B cell (primary cell): ENCODE data around the gene HYI. TPM values are rescaled to one million over a fixed set of nuclear protein-coding genes. Genes with fewer than 3 reads are reported as not detected.
"Not testable (repeated sequence)": the region's sequence is repeated elsewhere in the genome, so short reads cannot be mapped to it uniquely, and the experiment has no call there.

ENCODE experiments used
- ATAC-seq: fragments of 200-7000 bp; cut with Tn5 transposase; one replicate; pipeline ENCODE4 v1.10.0; 2021; ENCODE audit warnings: low read depth, mild to moderate bottlenecking, moderate number of reproducible peaks, moderate library complexity
- CTCF ChIA-PET: fragments of 350-600 bp; sonication (Branson Sonifier 250); formaldehyde crosslinking; loops from one replicate; lab custom pipeline; 2021; ENCODE audit warnings: antibody characterized with exemption, inconsistent platforms; lab: Charles Lee
- POLR2A ChIA-PET: fragments of 350-600 bp; sonication (Branson Sonifier 250); formaldehyde crosslinking; loops from one replicate; lab custom pipeline; 2021; ENCODE audit warnings: antibody characterized with exemption; lab: Charles Lee
- DNase-seq: peaks from one replicate; pipeline ENCODE4 v3.0.0; 2013
- H2AFZ ChIP-seq: 2 replicates; pipeline ENCODE4 v1.6.1; 2012; ENCODE audit warnings: mild to moderate bottlenecking, low read depth, low read length; ENCODE audit not compliant: insufficient read depth, poor library complexity, severe bottlenecking
- H3K27ac ChIP-seq, 2 donors: 1 replicate in 1 of 2; 2 replicates in 1 of 2; pipeline ENCODE4 v1.5.1; 2012 to 2013; ENCODE audit warnings: low read length in 2 of 2, mild to moderate bottlenecking in 2 of 2, moderate library complexity in 1 of 2
- H3K27me3 ChIP-seq, 4 experiments: fragments of 200-600 bp in 1 of 4; sonication (generic) in 1 of 4; replicated peaks in 1 of 4; 1 replicate in 2 of 4; 2 replicates in 2 of 4; pipeline versions ENCODE4 v1.6.1 to v1.7.0; 2013 to 2016; ENCODE audit warnings: low read length in 3 of 4, mild to moderate bottlenecking in 2 of 4, mixed read lengths in 1 of 4, moderate library complexity in 1 of 4; ENCODE audit not compliant: insufficient read depth in 4 of 4, control insufficient read depth in 3 of 4; ENCODE audit errors: control extremely low read depth in 1 of 4
- H3K36me3 ChIP-seq, 2 experiments: replicated peaks in 1 of 2; 1 replicate in 1 of 2; 2 replicates in 1 of 2; pipeline versions ENCODE4 v1.6.1 to v1.7.1; 2013; ENCODE audit warnings: low read length in 1 of 2; ENCODE audit not compliant: insufficient read depth in 2 of 2, control insufficient read depth in 1 of 2; ENCODE audit errors: control extremely low read depth in 1 of 2, extremely low read depth in 1 of 2
- H3K4me1 ChIP-seq, 2 donors: fragments of 200-600 bp in 1 of 2; sonication (generic) in 1 of 2; 1 replicate in 1 of 2; 2 replicates in 1 of 2; pipeline versions ENCODE4 v1.5.1 to v1.6.1; 2013 to 2017; ENCODE audit warnings: low read length in 2 of 2; ENCODE audit not compliant: control insufficient read depth in 2 of 2, insufficient read depth in 2 of 2
- H3K4me2 ChIP-seq: replicated peaks from 2 replicates; pipeline ENCODE3; 2012; ENCODE audit warnings: mild to moderate bottlenecking, low read depth, low read length; ENCODE audit not compliant: poor library complexity, severe bottlenecking
- H3K4me3 ChIP-seq, 5 experiments: fragments of 200-600 bp in 1 of 5; sonication (generic) in 1 of 5; 1 replicate in 3 of 5; 2 replicates in 2 of 5; pipeline versions ENCODE4 v1.5.1 to v1.7.0; 2011 to 2016; ENCODE audit warnings: low read length in 4 of 5, mild to moderate bottlenecking in 4 of 5, low read depth in 2 of 5, control low read depth in 1 of 5, moderate library complexity in 1 of 5; ENCODE audit not compliant: insufficient read depth in 1 of 5; ENCODE audit errors: control extremely low read depth in 1 of 5, extremely low read depth in 1 of 5
- H3K79me2 ChIP-seq: fragments of 200-600 bp; sonication (generic); one replicate; pipeline ENCODE4 v1.6.0; 2016; ENCODE audit warnings: low read length; ENCODE audit not compliant: control insufficient read depth, insufficient read depth
- H3K9ac ChIP-seq: fragments of 200-600 bp; sonication (generic); 2 replicates; pipeline ENCODE4 v1.6.1; 2017; ENCODE audit warnings: mild to moderate bottlenecking, low read length, moderate library complexity
- H3K9me3 ChIP-seq, 3 donors: one replicate each; pipeline versions ENCODE4 v1.6.1 to v1.7.1; 2013; ENCODE audit warnings: low read length in 2 of 3; ENCODE audit not compliant: control insufficient read depth in 2 of 3, insufficient read depth in 1 of 3; ENCODE audit errors: control extremely low read depth in 1 of 3
- H4K20me1 ChIP-seq: 2 replicates; pipeline ENCODE4 v1.6.0; 2012; ENCODE audit warnings: mild to moderate bottlenecking, low read length; ENCODE audit not compliant: insufficient read depth, control insufficient read depth, poor library complexity, severe bottlenecking
- H3K27ac Mint-ChIP-seq: one replicate; pipeline ENCODE4 v1.8.0; 2021; ENCODE audit warnings: mixed read lengths
- H3K27me3 Mint-ChIP-seq: one replicate; pipeline ENCODE4 v1.8.0; 2021; ENCODE audit warnings: mixed read lengths
- H3K4me1 Mint-ChIP-seq: one replicate; pipeline ENCODE4 v1.8.0; 2021; ENCODE audit warnings: mixed read lengths
- H3K4me3 Mint-ChIP-seq: one replicate; pipeline ENCODE4 v1.8.0; 2021; ENCODE audit warnings: mixed read lengths
- H3K9me3 Mint-ChIP-seq: one replicate; pipeline ENCODE4 v1.8.0; 2022; ENCODE audit warnings: mixed read lengths; ENCODE audit not compliant: insufficient read depth
- CTCF ChIP-seq: fragments of 200-600 bp; IDR thresholded peaks from one replicate; pipeline ENCODE4 v1.8.0; 2022; ENCODE audit warnings: antibody characterized with exemption, mild to moderate bottlenecking
- EZH2 ChIP-seq: IDR thresholded peaks from 2 replicates; pipeline ENCODE4 v1.6.1; 2012; ENCODE audit warnings: borderline replicate concordance, low read depth, mild to moderate bottlenecking, moderate library complexity, low read length; ENCODE audit not compliant: insufficient read depth, poor library complexity, severe bottlenecking
- WGBS: methylation state at CpG from one replicate; pipeline ENCODE4 v1.1.5; 2013; ENCODE audit warnings: missing lambda C conversion rate; ENCODE audit not compliant: insufficient coverage; 5-methylcytosine and 5-hydroxymethylcytosine counted together
- intact Hi-C: fragments of 100-400 bp; cut with micrococcal nuclease; formaldehyde crosslinking; loops from one replicate; pipeline ENCODE4 v1.10.0; 2022
- polyA plus RNA-seq: library from polyadenylated mRNA; depleted of rRNA; stranded (reverse); fragments of >200 nt; gene quantifications from 2 replicates; pipeline ENCODE4 v1.2.3, GENCODE V29; 2012
- total RNA-seq, 2 donors: library from RNA; stranded (reverse); fragments of 120-200 nt in 1 of 2; gene quantifications; 1 replicate in 1 of 2; 2 replicates in 1 of 2; pipeline versions ENCODE4 v1.2.3 to v1.2.4, GENCODE V29; 2013 to 2022

Gene HYI
- total and polyA plus RNA-seq, 2 donors (not counting 1 experiment from before 2014, with no cell fraction given), result 21.0 to 26.5 TPM

GRCh38 chr1:43477716-43478115 lies 24.0 kb upstream of the HYI start:
- Histone ChIP-seq H3K36me3 (no peaks in the 10 kb centered on the region), H3K27me3 (no peaks in the 10 kb centered on the region), H3K27ac (no peak overlapping the region), H3K9me3 (no peaks in the 10 kb centered on the region), H3K4me1 (no peaks in the 10 kb centered on the region), H3K9ac (no peak overlapping the region), H3K4me2 (no peak overlapping the region), H3K79me2 (no peaks in the 10 kb centered on the region), H3K4me3 (no peak overlapping the region), H2AFZ (no peak overlapping the region), H4K20me1 (no peaks in the 10 kb centered on the region)
- TF ChIP-seq CTCF, result no peak
- TF ChIP-seq EZH2, result no peak
- Mint-ChIP-seq H3K4me1 (peaks cover 1% of the 10 kb centered on the region), H3K27ac (no peak overlapping the region), H3K9me3 (no peaks in the 10 kb centered on the region), H3K27me3 (peaks cover 33% of the 10 kb centered on the region), H3K4me3 (no peak overlapping the region)
- POLR2A ChIA-PET, result no interaction called here
- intact Hi-C loops, result no loop called here
- DNase-seq (no peak), ATAC-seq (no peak)
- CTCF ChIA-PET, result no interaction called here
- WGBS, result 80% methylated on average over 1 of the region's 1 CpG

- H3K27me3 Mint-ChIP-seq, result peaks cover 33% of the 10 kb centered on the region
- CTCF ChIA-PET, H2AFZ ChIP-seq, H3K9me3 Mint-ChIP-seq, H3K27me3 ChIP-seq, H3K9me3 ChIP-seq, H3K4me3 ChIP-seq, H3K9ac ChIP-seq, H4K20me1 ChIP-seq, H3K27ac ChIP-seq, ATAC-seq, H3K36me3 ChIP-seq, H3K4me1 Mint-ChIP-seq, H3K4me3 Mint-ChIP-seq, POLR2A ChIA-PET, H3K4me2 ChIP-seq, H3K4me1 ChIP-seq, H3K79me2 ChIP-seq, intact Hi-C loops, DNase-seq, H3K27ac Mint-ChIP-seq: not testable (repeated sequence)
- 93% methylated on average over 3 of the region's 10 CpGs for WGBS
Observed at GRCh38 chr1:43475611-43476401, 22.1 kb upstream of the HYI start.
